NB4 (cell line): Measurements from ENCODE around the gene CES4A.
"Not testable (repeated sequence)": the region's sequence is repeated elsewhere in the genome, so short reads cannot be mapped to it uniquely, and the experiment has no call there.

ENCODE experiments used
- MYC ChIP-seq: IDR thresholded peaks from 2 replicates; pipeline ENCODE4 v1.6.1; 2011; ENCODE audit warnings: low read depth, low read length
- POLR2A ChIP-seq: IDR thresholded peaks from 2 replicates; pipeline ENCODE4 v1.6.1; 2011; ENCODE audit warnings: mild to moderate bottlenecking; ENCODE audit not compliant: insufficient read length; ENCODE audit errors: extremely low read depth
- TF ChIP-seq, protein P1 (sequence below): IDR thresholded peaks from one replicate; pipeline ENCODE4 v1.5.1; 2012; ENCODE audit warnings: low read depth, low read length
- TF ChIP-seq, protein P2 (sequence below): IDR thresholded peaks from 2 replicates; pipeline ENCODE4 v1.6.1; 2011; ENCODE audit warnings: low read depth, low read length

DNA sequence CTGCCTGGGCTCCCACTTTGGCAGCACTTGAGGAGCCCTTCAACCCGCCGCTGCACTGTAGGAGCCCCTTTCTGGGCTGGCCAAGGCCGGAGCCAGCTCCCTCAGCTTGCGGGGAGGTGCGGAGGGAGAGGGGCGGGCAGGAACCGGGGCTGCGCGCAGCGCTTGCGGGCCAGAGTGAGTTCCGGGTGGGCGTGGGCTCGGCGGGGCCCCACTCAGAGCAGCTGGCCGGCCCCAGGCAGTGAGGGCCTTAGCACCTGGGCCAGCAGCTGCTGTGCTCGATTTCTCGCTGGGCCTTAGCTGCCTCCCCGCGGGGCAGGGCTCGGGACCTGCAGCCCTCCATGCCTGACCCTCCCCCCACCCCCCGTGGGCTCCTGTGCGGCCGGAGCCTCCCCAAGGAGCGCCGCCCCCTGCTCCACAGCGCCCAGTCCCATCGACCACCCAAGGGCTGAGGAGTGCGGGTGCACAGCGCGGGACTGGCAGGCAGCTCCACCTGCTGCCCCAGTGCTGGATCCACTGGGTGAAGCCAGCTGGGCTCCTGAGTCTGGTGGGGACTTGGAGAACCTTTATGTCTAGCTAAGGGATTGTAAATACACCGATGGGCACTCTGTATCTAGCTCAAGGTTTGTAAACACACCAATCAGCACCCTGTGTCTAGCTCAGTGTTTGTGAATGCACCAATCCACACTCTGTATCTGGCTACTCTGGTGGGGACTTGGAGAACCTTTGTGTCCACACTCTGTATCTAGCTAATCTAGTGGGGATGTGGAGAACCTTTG lies 14.0 kb upstream of the CES4A start:
- TF ChIP-seq, protein P1, sequence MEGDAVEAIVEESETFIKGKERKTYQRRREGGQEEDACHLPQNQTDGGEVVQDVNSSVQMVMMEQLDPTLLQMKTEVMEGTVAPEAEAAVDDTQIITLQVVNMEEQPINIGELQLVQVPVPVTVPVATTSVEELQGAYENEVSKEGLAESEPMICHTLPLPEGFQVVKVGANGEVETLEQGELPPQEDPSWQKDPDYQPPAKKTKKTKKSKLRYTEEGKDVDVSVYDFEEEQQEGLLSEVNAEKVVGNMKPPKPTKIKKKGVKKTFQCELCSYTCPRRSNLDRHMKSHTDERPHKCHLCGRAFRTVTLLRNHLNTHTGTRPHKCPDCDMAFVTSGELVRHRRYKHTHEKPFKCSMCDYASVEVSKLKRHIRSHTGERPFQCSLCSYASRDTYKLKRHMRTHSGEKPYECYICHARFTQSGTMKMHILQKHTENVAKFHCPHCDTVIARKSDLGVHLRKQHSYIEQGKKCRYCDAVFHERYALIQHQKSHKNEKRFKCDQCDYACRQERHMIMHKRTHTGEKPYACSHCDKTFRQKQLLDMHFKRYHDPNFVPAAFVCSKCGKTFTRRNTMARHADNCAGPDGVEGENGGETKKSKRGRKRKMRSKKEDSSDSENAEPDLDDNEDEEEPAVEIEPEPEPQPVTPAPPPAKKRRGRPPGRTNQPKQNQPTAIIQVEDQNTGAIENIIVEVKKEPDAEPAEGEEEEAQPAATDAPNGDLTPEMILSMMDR, result not testable (repeated sequence)
- TF ChIP-seq POLR2A, MYC: not testable (repeated sequence)
- TF ChIP-seq, protein P2, sequence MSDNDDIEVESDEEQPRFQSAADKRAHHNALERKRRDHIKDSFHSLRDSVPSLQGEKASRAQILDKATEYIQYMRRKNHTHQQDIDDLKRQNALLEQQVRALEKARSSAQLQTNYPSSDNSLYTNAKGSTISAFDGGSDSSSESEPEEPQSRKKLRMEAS, result not testable (repeated sequence)
